Measurements from ENCODE around the gene NDUFB3.
"Not testable (repeated sequence)": the region's sequence is repeated elsewhere in the genome, so short reads cannot be mapped to it uniquely, and the experiment has no call there.

Gene NDUFB3

GRCh38 chr2:201071479-201072200 lies at the start of gene NDUFB3, which contains the start of gene HYCC2:
TSS of gene NDUFB3 (plus strand) at chr2:201072001. CDS start at chr2:201078883, 6,882 bp downstream.
TSS of gene HYCC2 (minus strand) at chr2:201071671. CDS start at chr2:201024009, 47,662 bp downstream.
- DNase-seq: peak; percentile 96

- no peak for DNase-seq
Observed at GRCh38 chr2:201024518-201024917, 47.3 kb upstream of the NDUFB3 start.

DNA sequence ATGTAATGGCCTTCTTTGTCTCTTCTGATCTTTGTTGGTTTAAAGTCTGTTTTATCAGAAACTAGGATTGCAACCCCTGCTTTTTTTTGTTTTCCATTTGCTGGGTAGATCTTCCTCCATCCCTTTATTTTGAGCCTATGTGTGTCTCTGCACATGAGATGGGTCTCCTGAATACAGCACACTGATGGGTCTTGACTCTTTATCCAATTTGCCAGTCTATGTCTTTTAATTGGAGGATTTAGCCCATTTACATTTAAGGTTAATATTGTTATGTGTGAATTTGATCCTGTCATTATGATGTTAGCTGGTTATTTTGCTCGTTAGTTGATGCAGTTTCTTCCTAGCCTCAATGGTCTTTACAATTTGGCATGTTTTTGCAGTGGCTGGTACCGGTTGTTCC lies 37.4 kb upstream of the NDUFB3 start:
- not testable (repeated sequence) for DNase-seq

DNA sequence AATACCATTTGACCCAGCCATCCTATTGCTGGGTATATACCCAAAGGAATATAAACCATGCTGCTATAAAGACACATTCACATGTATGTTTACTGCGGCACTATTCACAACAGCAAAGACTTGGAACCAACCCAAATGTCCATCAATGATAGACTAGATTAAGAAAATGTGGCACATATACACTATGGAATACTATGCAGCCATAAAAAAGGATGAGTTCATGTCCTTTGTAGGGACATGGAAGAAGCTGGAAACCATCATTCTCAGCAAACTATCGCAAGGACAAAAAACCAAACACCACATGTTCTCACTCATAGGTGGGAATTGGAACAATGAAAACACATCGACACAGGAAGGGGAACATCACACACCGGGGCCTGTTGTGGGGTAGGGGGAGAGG lies 33.4 kb upstream of the NDUFB3 start:
- not testable (repeated sequence) for DNase-seq

GRCh38 chr2:201038855-201039254 lies 32.9 kb upstream of the NDUFB3 start:
- no peak for DNase-seq

DNA sequence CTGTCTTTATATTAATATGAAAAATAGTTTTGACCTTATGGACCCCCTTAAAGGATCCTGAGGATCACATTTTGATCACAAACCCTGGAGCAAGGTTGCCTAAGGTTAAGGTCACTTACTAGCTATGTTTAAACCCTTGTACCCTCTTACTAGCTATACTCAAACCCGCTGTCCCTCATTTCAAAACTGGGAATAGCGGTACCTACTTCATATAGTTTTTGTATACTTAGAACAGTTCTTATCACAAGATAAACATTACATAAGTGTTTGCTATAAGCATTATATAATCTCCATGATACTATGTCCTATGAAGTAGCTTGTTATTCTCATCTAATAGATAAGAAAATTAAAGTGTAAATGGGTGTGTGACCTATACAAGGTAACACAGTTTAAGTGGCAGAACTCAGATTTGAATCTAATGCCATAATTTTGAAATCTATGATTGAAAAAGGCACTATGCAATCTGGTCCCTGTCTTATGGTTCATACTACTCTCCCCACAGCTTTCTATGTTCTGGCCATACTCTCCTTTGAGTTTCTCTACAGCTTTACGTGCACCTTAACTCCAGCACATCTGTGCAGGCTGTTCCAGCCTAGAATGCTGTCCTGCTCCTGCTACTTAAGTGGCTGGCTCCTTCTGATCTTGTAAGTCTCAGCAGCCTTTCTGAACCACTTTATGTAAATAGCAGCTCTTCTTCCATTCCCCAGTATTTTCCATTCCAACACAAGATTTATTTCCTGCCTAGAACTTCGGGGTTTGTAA lies 30.8 kb upstream of the NDUFB3 start:
- peak; percentile 7 for DNase-seq

DNA sequence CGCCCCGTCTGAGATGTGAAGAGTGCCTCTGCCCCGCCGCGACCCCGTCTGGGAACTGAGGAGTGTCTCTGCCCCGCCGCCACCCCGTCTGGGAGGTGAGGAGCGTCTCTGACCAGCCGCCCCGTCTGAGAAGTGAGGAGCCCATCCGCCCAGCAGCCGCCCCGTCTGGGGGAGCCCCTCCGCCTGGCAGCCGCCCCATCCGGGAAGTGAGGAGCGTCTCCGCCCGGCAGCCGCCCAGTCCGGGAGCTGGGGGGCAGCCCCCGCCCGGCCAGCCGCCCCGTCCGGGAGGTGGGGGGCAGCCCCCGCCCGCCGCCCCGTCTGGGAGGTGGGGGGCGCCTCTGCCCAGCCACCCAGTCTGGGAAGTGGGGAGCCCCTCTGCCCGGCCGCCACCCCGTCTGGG lies 29.4 kb upstream of the NDUFB3 start:
- DNase-seq: not testable (repeated sequence)

GRCh38 chr2:201043050-201043449 lies 28.8 kb upstream of the NDUFB3 start:
- not testable (repeated sequence) for DNase-seq

DNA sequence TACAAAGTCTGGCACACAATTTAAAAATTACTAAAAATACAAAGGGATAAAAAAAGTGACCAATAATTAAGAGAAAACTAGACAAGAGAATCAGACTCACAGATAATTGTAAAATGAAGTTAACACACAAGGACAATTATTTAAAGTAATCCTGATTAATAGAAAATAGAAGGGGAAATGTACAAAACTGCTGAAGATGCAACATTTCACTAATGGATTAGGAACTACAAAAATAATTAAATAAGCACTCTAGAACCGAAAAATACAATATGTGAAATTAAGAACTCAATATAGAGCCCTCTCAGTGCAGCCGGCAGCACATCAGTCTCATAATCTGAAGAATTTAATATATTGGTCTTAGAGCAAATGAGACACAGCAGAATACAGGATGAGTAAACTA lies 24.9 kb upstream of the NDUFB3 start:
- DNase-seq: no peak

DNA sequence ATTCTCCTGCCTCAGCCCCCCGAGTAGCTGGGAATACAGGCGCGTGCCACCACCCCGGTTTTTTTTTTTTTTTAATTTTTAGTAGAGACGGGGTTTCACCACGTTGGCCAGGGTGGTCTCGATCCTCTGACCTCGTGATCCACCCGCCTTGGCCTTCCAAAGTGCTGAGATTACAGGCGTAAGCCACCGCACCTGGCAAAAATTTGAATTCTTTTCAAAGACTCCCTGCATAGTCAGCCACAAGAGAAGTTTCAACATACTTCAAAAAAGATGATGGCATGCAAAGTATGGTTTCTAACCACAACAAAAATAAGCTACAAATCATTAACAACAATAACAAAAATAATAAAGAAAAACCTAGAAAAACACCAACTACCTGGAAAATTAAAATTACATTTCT lies 22.3 kb upstream of the NDUFB3 start:
- DNase-seq: no peak

- DNase-seq: no peak
Observed at GRCh38 chr2:201057087-201057521, 14.7 kb upstream of the NDUFB3 start.

DNA sequence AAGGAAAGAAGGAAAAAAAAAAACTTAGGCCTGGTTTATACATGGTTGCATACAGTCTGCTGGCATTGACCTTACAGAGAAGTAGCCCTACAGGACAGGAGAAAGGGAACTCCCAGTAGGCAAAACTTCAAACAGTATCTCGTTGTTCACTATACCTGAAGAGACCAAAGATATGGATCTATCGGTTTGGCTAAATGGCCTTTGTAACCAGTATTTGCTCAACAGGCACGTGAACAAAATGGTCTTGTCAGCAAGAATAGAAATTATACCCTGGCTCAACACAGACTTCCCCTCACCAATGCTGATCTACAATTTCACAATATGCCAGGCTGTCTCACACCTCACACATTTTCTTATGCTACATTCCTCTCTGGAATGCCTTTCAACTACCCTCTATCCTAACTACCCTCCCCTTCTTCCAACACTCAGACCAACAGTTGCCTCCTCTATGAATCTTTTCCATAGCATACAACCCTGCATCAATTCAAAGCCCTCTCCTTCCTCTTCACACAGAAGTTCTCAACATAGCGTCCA lies 14.0 kb upstream of the NDUFB3 start:
- no peak for DNase-seq

DNA sequence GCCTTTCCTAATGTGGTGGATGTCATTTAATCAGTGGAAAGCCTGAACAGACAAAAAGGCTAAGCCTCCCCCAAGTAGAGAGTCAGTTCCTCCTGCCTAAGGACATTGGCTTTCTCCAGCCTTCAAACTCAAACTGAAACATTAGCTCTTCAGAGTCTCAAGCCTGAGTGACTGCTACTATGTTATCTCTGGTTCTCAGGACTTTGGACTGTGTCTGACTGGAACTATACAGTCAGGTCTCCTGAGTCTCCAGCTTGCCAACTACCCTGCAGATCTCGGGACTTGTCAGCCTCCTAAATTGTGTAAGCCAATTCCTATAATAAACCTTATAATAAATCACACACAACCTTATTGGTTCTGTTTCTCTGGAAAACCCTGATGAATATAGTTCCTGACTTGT lies 12.9 kb upstream of the NDUFB3 start:
- DNase-seq: no peak

- no peak for DNase-seq
Observed at GRCh38 chr2:201059961-201060755, 11.6 kb upstream of the NDUFB3 start.

GRCh38 chr2:201063516-201063915 lies 8.3 kb upstream of the NDUFB3 start:
- not testable (repeated sequence) for DNase-seq

DNA sequence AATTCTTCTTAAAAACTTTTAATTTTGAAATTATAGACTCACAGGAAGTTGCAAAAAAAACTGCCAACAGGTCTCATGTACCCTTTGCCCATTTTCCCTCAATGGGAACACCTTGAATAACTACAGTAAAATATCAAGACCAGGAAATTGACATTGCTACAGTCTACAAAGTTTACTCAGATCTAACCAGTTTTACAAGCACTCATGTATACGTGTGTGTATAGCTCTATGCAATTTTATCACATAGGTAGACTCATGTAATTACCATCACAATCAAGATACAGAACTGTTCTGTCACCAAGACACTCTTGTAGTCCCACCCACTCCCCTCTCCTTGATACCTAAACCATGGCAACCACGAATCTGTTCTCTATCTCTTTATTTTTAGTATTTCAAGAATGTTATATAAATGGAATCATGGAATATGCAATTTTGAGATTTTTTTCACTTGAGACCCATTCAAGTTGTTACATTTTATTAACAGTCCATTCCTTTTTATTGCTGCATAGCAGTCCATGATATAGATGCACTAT lies 6.9 kb upstream of the NDUFB3 start:
- DNase-seq: no peak

DNA sequence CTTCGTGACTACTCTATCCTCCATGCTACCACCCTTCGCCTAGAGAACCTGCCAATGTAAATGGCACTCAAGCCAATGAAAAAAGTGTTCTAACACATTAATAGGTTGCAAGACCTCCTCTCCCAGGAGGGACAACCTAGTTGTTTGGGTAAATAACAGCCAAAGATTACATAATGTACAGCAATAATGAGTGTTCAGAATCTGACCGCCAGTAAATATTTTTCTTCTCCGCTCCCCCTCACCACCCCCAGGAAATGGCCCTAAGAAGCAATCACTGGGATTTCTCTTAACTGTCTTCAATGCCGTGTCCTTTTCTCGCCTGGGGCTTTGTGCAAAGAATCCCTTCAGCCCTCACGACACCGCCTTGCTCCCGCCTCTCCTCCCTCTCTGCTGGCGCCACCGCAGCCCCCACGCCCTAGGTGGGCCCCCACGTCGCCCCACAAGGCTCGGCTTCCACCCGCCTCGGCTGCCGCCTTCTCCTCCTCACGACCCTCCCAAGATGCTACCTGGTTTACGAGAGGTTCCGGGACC lies 788 bp upstream of the NDUFB3 start:
- no peak for DNase-seq

GRCh38 chr2:201072201-201072530 lies 365 bp downstream of the NDUFB3 start:
- DNase-seq: peak; percentile 57

GRCh38 chr2:201073071-201073470 lies 1.3 kb downstream of the NDUFB3 start:
- no peak for DNase-seq

DNA sequence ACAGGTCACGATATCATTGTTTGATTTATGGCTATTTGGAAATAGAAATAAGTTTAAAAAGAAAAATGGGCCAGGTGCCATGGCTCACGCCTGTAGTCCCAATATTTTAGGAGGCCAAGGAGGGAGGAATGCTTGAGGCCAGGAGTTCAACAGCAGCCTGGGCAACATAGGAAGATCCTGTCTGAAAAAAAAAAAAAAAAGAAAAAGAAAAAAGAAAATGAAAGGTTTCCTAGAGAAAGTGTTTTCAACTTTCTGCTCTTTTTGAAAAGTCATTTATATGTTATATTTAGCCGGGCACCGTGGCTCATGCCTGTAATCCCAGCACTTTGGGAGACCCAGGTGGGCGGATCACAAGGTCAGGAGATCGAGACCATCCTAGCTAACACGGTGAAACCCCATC lies 3.2 kb downstream of the NDUFB3 start:
- DNase-seq: no peak

DNA sequence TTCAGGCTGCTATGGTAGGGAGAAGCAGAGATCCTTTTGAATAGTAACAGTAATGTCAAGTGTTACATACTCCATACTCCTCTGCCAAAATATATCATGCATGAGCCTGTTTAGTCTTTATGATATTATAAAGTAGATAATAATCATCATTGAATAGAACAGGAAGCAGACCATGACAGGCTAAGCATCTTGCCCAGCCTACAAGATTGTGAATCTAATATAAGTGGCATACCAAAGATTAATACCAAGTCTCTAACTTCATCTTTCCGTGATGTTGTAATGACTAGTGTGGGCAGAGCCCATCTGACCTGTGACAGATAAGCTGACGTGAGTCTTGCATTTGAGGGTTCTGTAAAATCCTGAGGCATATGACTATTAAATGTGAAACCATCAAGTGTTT lies 13.1 kb downstream of the NDUFB3 start:
- no peak for DNase-seq

DNA sequence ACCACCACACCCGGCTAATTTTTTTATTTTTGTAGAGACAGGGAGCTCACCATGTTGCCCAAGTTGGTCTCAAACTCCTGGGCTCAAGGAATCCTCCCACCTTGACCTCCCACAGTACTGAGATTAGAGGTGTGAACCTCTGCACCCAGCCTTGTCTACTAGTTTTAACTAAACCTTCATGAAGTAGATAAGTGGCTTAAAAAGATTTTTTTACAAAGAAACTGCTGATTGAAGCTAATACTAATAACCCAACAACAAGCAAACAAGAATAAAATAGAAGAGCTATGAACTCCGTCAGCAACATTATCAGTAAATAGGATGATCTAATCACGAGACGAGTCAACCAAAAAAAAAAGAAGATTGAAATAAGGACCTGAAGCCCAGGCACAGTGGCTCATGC lies 18.8 kb downstream of the NDUFB3 start:
- no peak for DNase-seq

DNA sequence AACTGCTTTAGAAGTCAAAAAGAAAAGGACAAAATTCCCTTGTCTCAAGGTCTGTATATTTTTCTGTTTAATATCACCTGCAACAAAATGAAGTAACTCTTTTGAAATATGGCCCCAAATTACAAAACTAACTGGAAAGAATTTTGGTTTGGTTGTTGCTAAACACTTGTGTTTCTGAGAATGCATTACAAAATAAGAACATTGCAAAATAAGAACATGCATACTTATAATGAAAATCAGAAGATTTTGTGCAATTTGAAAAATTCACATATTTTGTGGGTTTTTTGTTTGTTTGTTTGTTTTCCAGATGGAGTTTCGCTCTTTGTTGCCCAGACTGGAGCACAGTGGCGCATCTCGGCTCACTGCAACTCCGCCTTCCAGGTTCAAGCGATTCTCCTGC lies 21.8 kb downstream of the NDUFB3 start:
- no peak for DNase-seq
